Measurements from ENCODE around the gene SHC2. TPM values are rescaled to one million over a fixed set of nuclear protein-coding genes. Genes with fewer than 3 reads are reported as not detected.
"Not testable (repeated sequence)": the region's sequence is repeated elsewhere in the genome, so short reads cannot be mapped to it uniquely, and the experiment has no call there.

The SHC2 gene
- total and polyA plus RNA-seq, 2 donors from 2014 or later, result 10.7 to 24.4 TPM

DNA sequence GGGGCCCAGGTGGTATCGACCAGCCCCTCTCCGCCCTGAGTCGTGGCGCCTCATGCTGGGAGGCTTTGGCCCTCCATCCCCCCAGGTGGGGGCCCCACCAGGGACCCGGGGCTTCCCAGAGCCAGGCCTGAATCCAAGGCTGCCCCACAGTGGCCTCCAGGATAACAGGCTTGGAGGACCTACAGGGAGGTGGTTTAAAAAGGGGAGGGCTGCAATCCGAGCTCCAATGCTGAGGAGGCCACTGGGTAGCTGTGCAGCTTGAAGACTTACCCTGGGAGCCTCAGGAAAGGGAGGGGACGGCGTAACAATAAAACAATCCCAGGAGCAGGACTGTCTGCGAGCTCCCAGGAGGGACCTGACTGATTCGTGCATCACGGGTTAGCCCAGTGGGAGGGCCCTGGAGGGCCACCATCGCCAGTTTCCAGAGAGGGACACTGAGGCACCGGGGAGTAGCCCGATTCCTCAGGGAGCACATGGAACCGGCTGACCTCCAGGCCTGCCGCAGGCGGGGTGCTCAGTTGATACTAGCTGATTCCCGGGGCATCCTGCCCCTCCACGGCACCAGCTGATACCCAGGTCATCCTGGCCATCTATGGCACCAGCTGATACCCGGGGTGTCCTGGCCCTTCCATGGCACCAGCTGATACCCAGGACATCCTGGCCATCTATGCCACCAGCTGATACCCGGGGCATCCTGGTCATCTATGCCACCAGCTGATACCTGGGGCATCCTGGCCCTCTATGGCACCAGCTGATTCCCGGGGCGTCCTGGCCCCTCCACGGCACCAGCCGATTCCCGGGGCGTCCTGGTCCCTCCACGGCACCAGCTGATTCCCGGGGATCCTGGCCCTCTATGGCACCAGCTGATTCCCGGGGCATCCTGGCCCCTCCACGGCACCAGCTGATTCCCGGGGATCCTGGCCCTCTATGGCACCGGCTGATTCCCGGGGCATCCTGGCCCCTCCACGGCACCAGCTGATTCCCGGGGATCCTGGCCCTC is 48.2 kb downstream of the SHC2 start:
- DNase-seq (peak in 4 of 5 donors; percentile 66 to 78 (median 72)), FAIRE-seq (no peak)
- Histone ChIP-seq H3K9me3 (ENCODE audit: control insufficient read depth in 2 of 3, insufficient read depth in 1 of 3, low read length in 3 of 3) (no peaks in the 10 kb centered on the region), H3K36me3 (ENCODE audit: control insufficient read depth in 2 of 3, insufficient read depth in 3 of 3, low read length in 3 of 3) (no peaks in the 10 kb centered on the region), H3K27ac (ENCODE audit: low read depth in 2 of 2, low read length in 2 of 2) (no peak overlapping the region), H3K9ac (ENCODE audit: low read length in 3 of 3) (no peak overlapping the region), H3K4me1 (ENCODE audit: control insufficient read depth in 2 of 3, insufficient read depth in 2 of 3, low read depth in 1 of 3, low read length in 3 of 3) (peaks cover 0 to 3% (median 0%) of the 10 kb centered on the region in 3 donors), H3K27me3 (ENCODE audit: control insufficient read depth, insufficient read depth, low read length) (no peaks in the 10 kb centered on the region), H3K4me3 (ENCODE audit: low read length in 3 of 3) (no peak overlapping the region)
- TF ChIP-seq, protein P1, sequence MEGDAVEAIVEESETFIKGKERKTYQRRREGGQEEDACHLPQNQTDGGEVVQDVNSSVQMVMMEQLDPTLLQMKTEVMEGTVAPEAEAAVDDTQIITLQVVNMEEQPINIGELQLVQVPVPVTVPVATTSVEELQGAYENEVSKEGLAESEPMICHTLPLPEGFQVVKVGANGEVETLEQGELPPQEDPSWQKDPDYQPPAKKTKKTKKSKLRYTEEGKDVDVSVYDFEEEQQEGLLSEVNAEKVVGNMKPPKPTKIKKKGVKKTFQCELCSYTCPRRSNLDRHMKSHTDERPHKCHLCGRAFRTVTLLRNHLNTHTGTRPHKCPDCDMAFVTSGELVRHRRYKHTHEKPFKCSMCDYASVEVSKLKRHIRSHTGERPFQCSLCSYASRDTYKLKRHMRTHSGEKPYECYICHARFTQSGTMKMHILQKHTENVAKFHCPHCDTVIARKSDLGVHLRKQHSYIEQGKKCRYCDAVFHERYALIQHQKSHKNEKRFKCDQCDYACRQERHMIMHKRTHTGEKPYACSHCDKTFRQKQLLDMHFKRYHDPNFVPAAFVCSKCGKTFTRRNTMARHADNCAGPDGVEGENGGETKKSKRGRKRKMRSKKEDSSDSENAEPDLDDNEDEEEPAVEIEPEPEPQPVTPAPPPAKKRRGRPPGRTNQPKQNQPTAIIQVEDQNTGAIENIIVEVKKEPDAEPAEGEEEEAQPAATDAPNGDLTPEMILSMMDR (IDR thresholded peaks at IDR 0.05; ENCODE audit: borderline replicate concordance, extremely low read depth, insufficient read depth), result no peak
- intact Hi-C loops (cut with DNase I), result no loop called here

DNA sequence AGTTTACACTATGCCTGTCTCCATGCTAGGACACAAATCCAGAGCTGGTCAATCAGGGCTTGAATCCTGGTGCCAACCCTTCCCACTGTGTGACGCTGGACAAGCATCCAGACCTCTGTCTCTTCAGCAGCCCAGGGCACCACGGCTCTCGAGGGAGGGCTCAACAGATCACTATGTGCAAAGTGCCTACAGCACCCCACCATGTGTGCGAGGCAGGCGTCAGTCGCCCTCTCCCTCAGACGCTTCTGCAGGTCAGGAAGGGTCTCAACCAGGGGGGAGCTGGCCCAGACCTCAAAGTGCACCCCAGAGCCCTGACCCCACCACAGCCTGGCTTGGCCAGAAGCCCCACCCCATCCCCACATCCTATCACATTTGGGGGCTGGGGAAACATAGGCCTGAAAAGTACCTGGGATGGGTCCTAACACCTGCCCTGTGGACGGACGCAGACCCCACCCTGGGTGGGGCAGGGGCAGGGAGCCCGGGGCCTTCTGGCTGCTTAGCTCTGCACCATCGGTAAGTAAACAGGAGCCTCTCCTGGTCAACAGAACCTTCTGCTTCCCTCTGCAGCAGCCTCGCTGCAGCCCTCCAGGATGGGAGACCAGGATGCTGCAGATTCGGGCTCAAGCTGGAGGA is 49.0 kb downstream of the SHC2 start:
- TF ChIP-seq, protein P1 (IDR thresholded peaks at IDR 0.05; ENCODE audit: borderline replicate concordance, extremely low read depth, insufficient read depth), result no peak
- peaks cover 0 to 3% (median 0%) of the 10 kb centered on the region in 3 donors for H3K4me1 ChIP-seq (ENCODE audit: control insufficient read depth in 2 of 3, insufficient read depth in 2 of 3, low read depth in 1 of 3, low read length in 3 of 3)
- no peaks in the 10 kb centered on the region for H3K36me3 ChIP-seq (ENCODE audit: control insufficient read depth in 2 of 3, insufficient read depth in 3 of 3, low read length in 3 of 3)
- H3K27me3 ChIP-seq (ENCODE audit: control insufficient read depth, insufficient read depth, low read length), result no peaks in the 10 kb centered on the region
- H3K9me3 ChIP-seq (ENCODE audit: control insufficient read depth in 2 of 3, insufficient read depth in 1 of 3, low read length in 3 of 3), result no peaks in the 10 kb centered on the region
- DNase-seq (no peak), FAIRE-seq (no peak)
- intact Hi-C loops (cut with DNase I), result no loop called here
- no peak overlapping the region for H3K27ac ChIP-seq (ENCODE audit: low read depth in 2 of 2, low read length in 2 of 2)
- H3K4me3 ChIP-seq (ENCODE audit: low read length in 3 of 3), result no peak overlapping the region
- H3K9ac ChIP-seq (ENCODE audit: low read length in 3 of 3), result no peak overlapping the region

DNA sequence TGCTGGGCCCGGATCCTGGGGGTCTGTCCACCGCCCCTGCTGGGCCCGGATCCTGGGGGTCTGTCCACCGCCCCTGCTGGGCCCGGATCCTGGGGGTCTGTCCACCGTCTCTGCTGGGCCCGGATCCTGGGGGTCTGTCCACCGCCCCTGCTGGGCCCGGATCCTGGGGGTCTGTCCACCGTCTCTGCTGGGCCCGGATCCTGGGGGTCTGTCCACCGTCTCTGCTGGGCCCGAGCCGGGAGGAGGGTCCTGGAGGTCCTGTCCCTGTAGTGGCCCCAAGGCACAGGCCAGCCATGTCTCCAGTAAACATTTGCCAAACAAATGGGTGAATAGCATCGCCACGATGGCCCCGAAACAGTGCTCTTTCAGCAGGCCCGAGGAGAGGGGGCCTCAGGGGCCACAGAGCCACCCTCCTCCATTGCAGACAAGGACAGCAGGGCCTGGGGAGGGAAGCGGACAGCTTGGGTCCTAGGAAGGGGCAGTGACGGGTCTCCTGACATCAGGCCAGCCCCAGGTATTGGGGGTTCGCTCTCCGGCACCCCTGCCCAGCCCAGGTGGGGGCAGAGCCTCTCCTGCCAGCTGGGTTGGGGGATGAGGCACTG is 49.6 kb downstream of the SHC2 start:
- H3K4me1 ChIP-seq (ENCODE audit: control insufficient read depth in 2 of 3, insufficient read depth in 2 of 3, low read depth in 1 of 3, low read length in 3 of 3); intact Hi-C loops (cut with DNase I); H3K9me3 ChIP-seq (ENCODE audit: control insufficient read depth in 2 of 3, insufficient read depth in 1 of 3, low read length in 3 of 3); H3K27ac ChIP-seq (ENCODE audit: low read depth in 2 of 2, low read length in 2 of 2); H3K4me3 ChIP-seq (ENCODE audit: low read length in 3 of 3); H3K27me3 ChIP-seq (ENCODE audit: control insufficient read depth, insufficient read depth, low read length); FAIRE-seq; H3K36me3 ChIP-seq (ENCODE audit: control insufficient read depth in 2 of 3, insufficient read depth in 3 of 3, low read length in 3 of 3); H3K9ac ChIP-seq (ENCODE audit: low read length in 3 of 3): not testable (repeated sequence)
- DNase-seq, result peak in 1 of 5 donors; percentile 64

Data from kidney (tissue), 14 donors.